ENCODE measurements around the gene NQO2. TPM values are rescaled to one million over a fixed set of nuclear protein-coding genes. Genes with fewer than 3 reads are reported as not detected.
"Not testable (repeated sequence)": the region's sequence is repeated elsewhere in the genome, so short reads cannot be mapped to it uniquely, and the experiment has no call there.

The NQO2 gene
- total RNA-seq, 1 experiment from 2014 or later = 35.8 TPM

- Mint-ChIP-seq H3K9me3 (ENCODE audit: unreplicated experiment) (no peaks in the 10 kb centered on the region), H3K36me3 (ENCODE audit: insufficient read depth, unreplicated experiment) (peaks cover 18% of the 10 kb centered on the region), H3K27ac (ENCODE audit: unreplicated experiment) (no peak overlapping the region), H3K4me3 (ENCODE audit: unreplicated experiment) (peak overlapping the region; percentile 79), H3K4me1 (ENCODE audit: low read depth, unreplicated experiment) (no peaks in the 10 kb centered on the region), H3K27me3 (ENCODE audit: insufficient read depth, unreplicated experiment) (no peaks in the 10 kb centered on the region)
- TF ChIP-seq CTCF (IDR thresholded peaks at IDR 0.05; ENCODE audit: insufficient read depth in 1 of 2, low read depth in 1 of 2, low read length in 1 of 2, severe bottlenecking in 1 of 2, unreplicated experiment in 1 of 2) = no peak
- intact Hi-C loops (cut with micrococcal nuclease; ENCODE audit: unreplicated experiment) = loop anchor here (2.0 kb wide), 1 partner anchor 19 kb away; no protein-coding TSS in a partner anchor
- TSS peak; percentile 61 for BruUV-seq (replicated peaks)
- Histone ChIP-seq H3K27me3 (replicated peaks; ENCODE audit: control insufficient read depth, insufficient read depth, low read length) (no peaks in the 10 kb centered on the region), H3K9me3 (no peaks in the 10 kb centered on the region), H3K4me1 (peaks cover 8% of the 10 kb centered on the region; the same call in 1 of the 2 replicates), H3K36me3 (ENCODE audit: control insufficient read depth, insufficient read depth, low read length) (no peaks in the 10 kb centered on the region), H3K4me3 (ENCODE audit: low read depth, low read length) (no peak overlapping the region)
- ChIA-PET POLR2A (no interaction called here), CTCF (no interaction called here)
- no peak for DNase-seq
Measured at GRCh38 chr6:2970034-2970685, 29.5 kb upstream of the NQO2 start.

GRCh38 chr6:2970753-2971419, 28.8 kb upstream of the NQO2 start:
- no peak for TF ChIP-seq CTCF (IDR thresholded peaks at IDR 0.05; ENCODE audit: insufficient read depth in 1 of 2, low read depth in 1 of 2, low read length in 1 of 2, severe bottlenecking in 1 of 2, unreplicated experiment in 1 of 2)
- no peaks in the 10 kb centered on the region for H3K27me3 ChIP-seq (replicated peaks; ENCODE audit: control insufficient read depth, insufficient read depth, low read length)
- intact Hi-C loops (cut with micrococcal nuclease; ENCODE audit: unreplicated experiment) = loop anchor here (2.0 kb wide), 1 partner anchor 18 kb away; no protein-coding TSS in a partner anchor
- no peaks in the 10 kb centered on the region for H3K9me3 ChIP-seq
- peak overlapping the region; percentile 69 for H3K27ac Mint-ChIP-seq (ENCODE audit: unreplicated experiment)
- peaks cover 18% of the 10 kb centered on the region for H3K36me3 Mint-ChIP-seq (ENCODE audit: insufficient read depth, unreplicated experiment)
- ChIA-PET POLR2A (interaction anchor here (1.3 to 1.6 kb wide), 3 partner anchors 18 to 129 kb away, joined by 3 to 10 read pairs (median 9); partner anchors contain the start of gene SERPINB1), CTCF (interaction anchor here (1.2 kb wide), 1 partner anchor 14 kb away, joined by 3 read pairs; no protein-coding TSS in a partner anchor)
- peak in 1 of 2 experiments; percentile 63 for DNase-seq
- peak overlapping the region; percentile 79 for H3K4me3 Mint-ChIP-seq (ENCODE audit: unreplicated experiment)
- peaks cover 8% of the 10 kb centered on the region; the same call in 1 of the 2 replicates for H3K4me1 ChIP-seq
- H3K4me1 Mint-ChIP-seq (ENCODE audit: low read depth, unreplicated experiment) = no peaks in the 10 kb centered on the region
- H3K27me3 Mint-ChIP-seq (ENCODE audit: insufficient read depth, unreplicated experiment) = no peaks in the 10 kb centered on the region
- BruUV-seq (replicated peaks) = no TSS peak
- peak overlapping the region; percentile 79 for H3K4me3 ChIP-seq (ENCODE audit: low read depth, low read length)
- no peaks in the 10 kb centered on the region for H3K9me3 Mint-ChIP-seq (ENCODE audit: unreplicated experiment)
- H3K36me3 ChIP-seq (ENCODE audit: control insufficient read depth, insufficient read depth, low read length) = no peaks in the 10 kb centered on the region

- ChIA-PET POLR2A (interaction anchor here (1.3 to 1.6 kb wide), 3 partner anchors 17 to 130 kb away, joined by 3 to 10 read pairs (median 9); partner anchors contain the start of gene SERPINB1), CTCF (interaction anchor here (0.8 to 1.2 kb wide), 4 partner anchors 13 to 130 kb away, joined by 3 to 4 read pairs (median 3); partner anchors contain the start of gene SERPINB1)
- Mint-ChIP-seq H3K4me1 (ENCODE audit: low read depth, unreplicated experiment) (no peaks in the 10 kb centered on the region), H3K9me3 (ENCODE audit: unreplicated experiment) (no peaks in the 10 kb centered on the region), H3K4me3 (ENCODE audit: unreplicated experiment) (peak within 1 kb of the TSS; percentile 79), H3K36me3 (ENCODE audit: insufficient read depth, unreplicated experiment) (peaks cover 18% of the 10 kb centered on the region), H3K27ac (ENCODE audit: unreplicated experiment) (peak within 1 kb of the TSS; percentile 82), H3K27me3 (ENCODE audit: insufficient read depth, unreplicated experiment) (no peaks in the 10 kb centered on the region)
- BruUV-seq (replicated peaks) = no TSS peak
- Histone ChIP-seq H3K4me3 (ENCODE audit: low read depth, low read length) (peak within 1 kb of the TSS; percentile 79), H3K27me3 (replicated peaks; ENCODE audit: control insufficient read depth, insufficient read depth, low read length) (no peaks in the 10 kb centered on the region), H3K4me1 (peaks cover 8% of the 10 kb centered on the region; the same call in 1 of the 2 replicates), H3K9me3 (no peaks in the 10 kb centered on the region), H3K36me3 (ENCODE audit: control insufficient read depth, insufficient read depth, low read length) (no peaks in the 10 kb centered on the region)
- intact Hi-C loops (cut with micrococcal nuclease; ENCODE audit: unreplicated experiment) = loop anchor here (2.0 kb wide), 1 partner anchor 17 kb away; no protein-coding TSS in a partner anchor
- TF ChIP-seq CTCF (IDR thresholded peaks at IDR 0.05; ENCODE audit: insufficient read depth in 1 of 2, low read depth in 1 of 2, low read length in 1 of 2, severe bottlenecking in 1 of 2, unreplicated experiment in 1 of 2) = no peak
- peak; percentile 57 to 70 for DNase-seq
Measured at GRCh38 chr6:2971420-2972218, 28.1 kb upstream of the NQO2 start, which contains the start of gene SERPINB6. Gene SERPINB6 (minus strand): TSS chr6:2971567. CDS start chr6:2959332, 12,235 bp downstream.

GRCh38 chr6:2972219-2972487, 27.5 kb upstream of the NQO2 start:
- H3K4me1 ChIP-seq; BruUV-seq (replicated peaks); H3K36me3 ChIP-seq (ENCODE audit: control insufficient read depth, insufficient read depth, low read length); intact Hi-C loops (cut with micrococcal nuclease; ENCODE audit: unreplicated experiment); DNase-seq; H3K27me3 Mint-ChIP-seq (ENCODE audit: insufficient read depth, unreplicated experiment); H3K4me1 Mint-ChIP-seq (ENCODE audit: low read depth, unreplicated experiment); H3K9me3 ChIP-seq; H3K9me3 Mint-ChIP-seq (ENCODE audit: unreplicated experiment); H3K27me3 ChIP-seq (replicated peaks; ENCODE audit: control insufficient read depth, insufficient read depth, low read length): not testable (repeated sequence)
- ChIA-PET POLR2A (interaction anchor here (1.3 to 1.6 kb wide), 3 partner anchors 16 to 131 kb away, joined by 3 to 10 read pairs (median 9); partner anchors contain the start of gene SERPINB1), CTCF (interaction anchor here (0.8 to 1.2 kb wide), 4 partner anchors 13 to 131 kb away, joined by 3 to 4 read pairs (median 3); partner anchors contain the start of gene SERPINB1)
- Mint-ChIP-seq H3K27ac (ENCODE audit: unreplicated experiment) (peak overlapping the region; percentile 82), H3K4me3 (ENCODE audit: unreplicated experiment) (peak overlapping the region; percentile 79), H3K36me3 (ENCODE audit: insufficient read depth, unreplicated experiment) (peaks cover 18% of the 10 kb centered on the region)
- H3K4me3 ChIP-seq (ENCODE audit: low read depth, low read length) = peak overlapping the region; percentile 79
